ENCODE data around the gene F5.

F5 gene

DNA sequence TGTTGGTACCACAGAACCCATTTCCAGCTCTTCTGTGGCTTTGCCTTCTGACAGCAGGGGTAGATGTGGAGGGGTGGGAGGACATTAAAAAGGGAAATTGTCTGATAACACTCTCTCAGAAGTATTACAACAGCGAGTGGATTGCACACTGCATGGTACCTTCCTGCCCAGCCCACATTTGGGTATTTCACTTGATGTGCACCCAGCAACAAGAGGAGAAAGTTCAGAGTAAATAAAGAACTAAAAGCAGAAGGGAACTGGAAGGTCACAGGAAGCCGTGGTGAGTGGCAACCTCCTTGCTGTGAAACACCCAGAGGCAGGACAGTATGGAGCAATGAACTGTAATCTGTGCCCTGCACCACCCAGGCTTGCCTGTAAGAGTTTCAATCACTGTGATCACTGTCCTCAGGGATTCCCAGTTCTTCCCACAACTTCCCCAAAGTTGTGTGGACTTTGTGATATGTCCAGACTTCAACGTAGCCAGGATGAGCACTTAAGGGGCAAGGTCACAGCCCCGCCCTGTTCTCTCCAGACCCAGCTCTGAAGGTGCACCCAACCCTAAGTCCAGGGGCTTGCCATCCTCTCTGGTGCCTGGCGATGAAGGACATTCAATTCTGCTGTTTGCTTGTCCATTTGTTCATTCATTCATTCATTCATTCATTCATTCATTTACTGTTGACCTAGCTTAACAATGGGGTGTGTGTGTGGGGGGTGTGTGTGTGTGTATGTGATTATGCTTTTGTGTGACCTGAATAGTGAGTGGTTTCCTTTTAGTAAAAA, 18.7 kb upstream of the F5 start:
- TF ChIP-seq, protein P1, sequence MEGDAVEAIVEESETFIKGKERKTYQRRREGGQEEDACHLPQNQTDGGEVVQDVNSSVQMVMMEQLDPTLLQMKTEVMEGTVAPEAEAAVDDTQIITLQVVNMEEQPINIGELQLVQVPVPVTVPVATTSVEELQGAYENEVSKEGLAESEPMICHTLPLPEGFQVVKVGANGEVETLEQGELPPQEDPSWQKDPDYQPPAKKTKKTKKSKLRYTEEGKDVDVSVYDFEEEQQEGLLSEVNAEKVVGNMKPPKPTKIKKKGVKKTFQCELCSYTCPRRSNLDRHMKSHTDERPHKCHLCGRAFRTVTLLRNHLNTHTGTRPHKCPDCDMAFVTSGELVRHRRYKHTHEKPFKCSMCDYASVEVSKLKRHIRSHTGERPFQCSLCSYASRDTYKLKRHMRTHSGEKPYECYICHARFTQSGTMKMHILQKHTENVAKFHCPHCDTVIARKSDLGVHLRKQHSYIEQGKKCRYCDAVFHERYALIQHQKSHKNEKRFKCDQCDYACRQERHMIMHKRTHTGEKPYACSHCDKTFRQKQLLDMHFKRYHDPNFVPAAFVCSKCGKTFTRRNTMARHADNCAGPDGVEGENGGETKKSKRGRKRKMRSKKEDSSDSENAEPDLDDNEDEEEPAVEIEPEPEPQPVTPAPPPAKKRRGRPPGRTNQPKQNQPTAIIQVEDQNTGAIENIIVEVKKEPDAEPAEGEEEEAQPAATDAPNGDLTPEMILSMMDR (IDR thresholded peaks at IDR 0.05): no peak
- H3K4me3 ChIP-seq: no peak overlapping the region
- no peak overlapping the region for H3K27ac ChIP-seq
- no peak for DNase-seq (ENCODE audit: low spot score)

DNA sequence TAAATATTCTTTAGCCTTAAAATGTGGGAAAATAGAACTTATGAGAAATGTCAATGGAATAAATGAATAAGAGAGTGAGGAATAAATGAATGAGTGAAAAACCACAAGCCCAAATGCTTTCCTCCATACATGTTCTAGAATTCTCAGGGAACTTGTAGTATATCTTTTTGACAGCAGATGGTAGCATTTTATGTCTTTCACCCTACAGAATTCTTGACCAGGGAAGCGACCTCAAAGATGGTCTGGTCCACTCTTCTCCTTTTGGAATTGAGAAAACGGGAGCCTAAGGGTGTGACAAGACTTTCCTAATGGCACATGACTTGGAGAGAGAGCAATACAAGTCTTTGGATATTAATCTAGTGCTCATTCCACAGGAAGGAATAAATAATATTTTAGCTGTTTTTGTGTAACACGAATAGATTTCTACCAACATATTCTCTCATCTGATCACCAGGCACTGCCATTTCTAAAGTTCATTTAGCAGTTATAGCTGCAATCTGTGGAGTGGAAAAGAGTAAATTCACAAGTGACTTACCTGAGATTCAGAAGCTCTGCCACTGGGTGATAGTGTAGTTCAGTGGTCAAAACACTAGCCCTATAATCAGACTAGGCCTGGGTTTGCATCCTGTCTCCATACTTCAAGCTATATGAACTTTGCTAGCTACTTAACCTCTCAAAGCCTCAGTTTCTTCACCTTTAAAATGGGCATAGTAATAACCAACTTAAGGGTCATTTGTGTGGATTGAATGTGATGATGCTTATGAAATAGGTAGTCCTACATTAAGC, 15.0 kb upstream of the F5 start:
- TF ChIP-seq, protein P1 (IDR thresholded peaks at IDR 0.05): no peak
- no peak for DNase-seq (ENCODE audit: low spot score)
- H3K27ac ChIP-seq: no peak overlapping the region
- H3K4me3 ChIP-seq: no peak overlapping the region

DNA sequence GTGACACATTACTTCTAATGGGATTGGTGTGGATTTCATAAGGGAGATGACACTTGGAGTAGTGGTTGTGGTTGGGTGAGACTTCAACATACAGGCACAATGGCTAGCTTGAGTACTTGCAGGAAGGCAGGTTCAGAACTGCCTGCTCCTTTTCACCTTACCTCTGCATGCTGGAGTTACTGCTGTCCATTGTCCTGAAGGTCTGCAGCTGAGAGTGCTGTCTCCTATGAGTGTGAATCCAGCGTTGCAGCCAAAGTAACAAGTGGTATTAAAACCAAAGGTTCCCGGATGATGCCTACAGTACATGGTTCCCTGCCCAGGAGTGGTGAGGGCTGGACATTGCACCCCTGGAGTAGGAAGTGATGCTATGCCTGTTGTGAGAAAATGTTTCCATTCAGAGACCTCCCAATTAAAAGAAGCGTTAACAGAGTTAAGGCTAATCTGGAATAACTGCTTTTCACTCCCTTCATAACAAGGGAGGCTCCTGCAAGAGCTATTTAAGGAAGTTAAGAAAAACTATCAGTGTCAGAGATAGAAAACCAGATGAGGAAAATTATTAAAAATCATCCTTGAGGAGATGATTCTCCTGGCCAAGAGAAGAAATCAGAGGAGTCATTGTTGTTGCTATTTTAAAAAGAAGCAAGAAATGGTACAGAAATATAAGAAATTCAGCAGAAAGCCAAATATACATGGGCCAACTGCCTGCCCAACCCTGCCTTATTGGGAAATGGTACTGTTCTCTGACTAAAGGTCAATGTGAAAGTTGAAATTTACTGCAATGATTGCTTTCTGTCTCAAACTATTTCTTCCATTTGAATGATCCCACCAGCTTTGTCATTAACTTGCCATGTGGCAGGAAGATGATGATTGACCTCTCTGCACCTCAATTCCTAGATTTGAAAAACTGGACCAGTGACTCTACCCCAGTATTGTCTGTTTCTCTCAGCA, 9.8 kb upstream of the F5 start:
- TF ChIP-seq, protein P1 (IDR thresholded peaks at IDR 0.05): no peak
- Histone ChIP-seq H3K4me3 (no peak overlapping the region), H3K27ac (no peak overlapping the region)
- DNase-seq (ENCODE audit: low spot score): no peak

DNA sequence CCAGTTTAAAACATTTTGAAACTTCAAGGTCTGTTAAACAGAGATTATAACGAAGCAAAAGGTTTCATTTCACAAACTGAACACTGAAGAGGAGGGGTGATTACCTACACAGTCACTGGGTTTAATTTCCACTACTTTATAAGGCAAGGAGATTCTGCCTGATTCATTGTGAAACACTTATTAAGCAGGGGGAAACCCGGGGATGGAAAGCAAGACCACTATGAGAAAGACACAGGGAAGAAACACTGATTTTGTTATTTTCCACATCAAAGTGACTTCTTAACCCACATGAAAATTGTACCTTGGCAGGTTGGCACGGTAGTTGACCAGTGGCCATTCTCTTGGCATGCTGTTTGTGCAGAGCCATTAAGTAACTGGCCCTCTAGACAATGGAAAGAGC, 8.1 kb upstream of the F5 start:
- Histone ChIP-seq H3K27ac (no peak overlapping the region), H3K4me3 (no peak overlapping the region)
- no peak for DNase-seq (ENCODE audit: low spot score)
- TF ChIP-seq, protein P1 (IDR thresholded peaks at IDR 0.05): no peak

DNA sequence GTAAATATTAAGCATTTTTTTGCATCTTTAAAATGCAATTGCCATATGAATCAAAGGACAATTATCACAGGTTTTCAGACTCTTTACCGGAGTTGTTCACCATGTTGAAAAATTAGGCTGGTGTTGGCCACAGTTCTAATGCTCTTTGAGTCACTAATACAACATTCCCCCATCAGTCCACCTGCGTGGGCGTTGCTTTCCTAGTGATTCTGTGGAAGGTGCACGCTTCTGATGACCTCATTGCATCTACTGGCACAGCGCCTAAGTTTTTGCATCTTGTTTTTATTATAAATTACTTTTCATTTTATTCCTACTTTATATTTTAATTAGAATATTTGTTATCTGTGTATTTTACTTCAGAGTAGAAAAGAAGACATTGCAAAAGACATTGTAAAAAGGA, 4.7 kb upstream of the F5 start:
- Histone ChIP-seq H3K27ac (no peak overlapping the region), H3K4me3 (no peak overlapping the region)
- TF ChIP-seq, protein P1 (IDR thresholded peaks at IDR 0.05): no peak
- no peak for DNase-seq (ENCODE audit: low spot score)

DNA sequence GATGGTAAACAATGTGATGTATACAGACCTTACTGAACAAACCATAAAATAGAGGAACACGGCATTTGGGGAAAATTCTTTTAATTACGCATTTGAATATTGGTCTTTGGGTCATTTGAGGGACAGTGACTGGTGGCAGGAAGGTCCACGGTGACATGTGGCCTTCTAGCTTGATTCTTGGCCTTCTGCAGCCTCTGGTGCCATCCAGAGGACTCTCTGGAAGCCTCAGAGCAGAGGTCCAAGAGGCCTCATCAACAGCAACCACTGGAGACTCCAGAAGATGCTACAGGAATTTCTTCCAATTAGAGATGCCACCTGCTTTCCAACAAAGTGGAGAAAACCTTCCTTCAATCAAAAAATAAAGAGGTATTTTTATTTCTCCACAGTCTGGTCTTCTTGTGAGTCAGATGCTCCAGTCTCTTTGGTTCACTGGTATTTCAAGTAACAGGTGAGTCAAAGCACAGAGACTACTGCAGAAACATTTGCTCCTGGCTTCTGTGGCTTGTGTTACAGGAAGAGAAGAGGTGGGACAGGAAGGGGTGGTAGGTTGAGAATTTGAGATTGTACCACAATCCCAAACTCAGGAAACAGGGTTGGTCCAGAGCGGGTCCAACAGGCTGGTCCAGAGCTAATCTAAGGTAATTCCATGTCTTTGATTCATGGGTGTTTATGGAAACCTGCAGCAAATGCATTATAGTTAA, 2.7 kb upstream of the F5 start:
- Histone ChIP-seq H3K4me3 (no peak overlapping the region), H3K27ac (no peak overlapping the region)
- TF ChIP-seq, protein P1 (IDR thresholded peaks at IDR 0.05): no peak
- DNase-seq (ENCODE audit: low spot score): no peak

Data from coronary artery (tissue), 2 donors.